T-cell (primary cell): ENCODE measurements around the gene SLC26A1. TPM values are rescaled to one million over a fixed set of nuclear protein-coding genes. Genes with fewer than 3 reads are reported as not detected.

Source experiments
- ATAC-seq, 4 experiments: fragments of 200-7000 bp in 3 of 4; fragments of 150-1000 bp in 1 of 4; cut with Tn5 transposase; replicated peaks in 1 of 4; 1 replicate in 3 of 4; 2 replicates in 1 of 4; pipeline ENCODE4 v1.10.0; 2021; ENCODE audit warnings: moderate library complexity in 3 of 4, mild to moderate bottlenecking in 2 of 4, moderate number of reproducible peaks in 1 of 4
- CTCF ChIA-PET, 2 donors: fragments of 300-600 bp; sonication (Branson Sonifier 250); formaldehyde crosslinking; loops; one replicate each; lab custom pipeline; 2022; ENCODE audit warnings: antibody characterized with exemption in 2 of 2; lab: Charles Lee
- POLR2A ChIA-PET, 2 donors: fragments of 300-600 bp; sonication (Branson Sonifier 250); formaldehyde crosslinking; loops; one replicate each; lab custom pipeline; 2022; ENCODE audit warnings: antibody characterized with exemption in 2 of 2; lab: Charles Lee
- DNase-seq, 35 experiments: peaks; one replicate each; pipeline versions ENCODE4 v3.0.0 to v3.0.0-alpha.2; 2013 to 2023
- H3K27ac ChIP-seq: one replicate; pipeline ENCODE4 v1.5.1; 2013; ENCODE audit warnings: low read length
- H3K27me3 ChIP-seq, 2 experiments: replicated peaks in 1 of 2; 1 replicate in 1 of 2; 2 replicates in 1 of 2; pipeline versions ENCODE4 v1.6.1 to v1.7.0; 2013; ENCODE audit warnings: low read length in 1 of 2, mixed read lengths in 1 of 2; ENCODE audit not compliant: control insufficient read depth in 2 of 2, insufficient read depth in 2 of 2; ENCODE audit errors: extremely low read depth in 1 of 2
- H3K36me3 ChIP-seq, 2 donors: 1 replicate in 1 of 2; 2 replicates in 1 of 2; pipeline versions ENCODE4 v1.6.1 to v1.7.0; 2013; ENCODE audit warnings: low read length in 1 of 2; ENCODE audit not compliant: control insufficient read depth in 2 of 2, insufficient read depth in 1 of 2; ENCODE audit errors: extremely low read depth in 1 of 2
- H3K4me1 ChIP-seq, 2 experiments: 1 replicate in 1 of 2; 2 replicates in 1 of 2; pipeline versions ENCODE4 v1.6.1 to v1.7.0; 2013; ENCODE audit warnings: low read length in 2 of 2, mixed read lengths in 1 of 2; ENCODE audit not compliant: insufficient read depth in 2 of 2, control insufficient read depth in 1 of 2; ENCODE audit errors: extremely low read depth in 1 of 2
- H3K4me3 ChIP-seq, 2 donors: 1 replicate in 1 of 2; 2 replicates in 1 of 2; pipeline versions ENCODE4 v1.5.1 to v1.7.0; 2013; ENCODE audit warnings: mild to moderate bottlenecking in 2 of 2, low read length in 1 of 2, moderate library complexity in 1 of 2; ENCODE audit not compliant: control insufficient read depth in 1 of 2; ENCODE audit errors: extremely low read depth in 1 of 2
- H3K9me3 ChIP-seq: 2 replicates; pipeline ENCODE4 v1.7.0; 2013
- H3K27ac Mint-ChIP-seq, 2 donors: one replicate each; pipeline ENCODE4 v1.8.0; 2020 to 2021; ENCODE audit warnings: mild to moderate bottlenecking in 2 of 2, mixed read lengths in 2 of 2
- H3K27me3 Mint-ChIP-seq, 2 donors: one replicate each; pipeline ENCODE4 v1.8.0; 2021 to 2022; ENCODE audit warnings: mixed read lengths in 2 of 2
- H3K36me3 Mint-ChIP-seq: one replicate; pipeline ENCODE4 v1.8.0; 2021; ENCODE audit warnings: mixed read lengths
- H3K4me1 Mint-ChIP-seq, 3 donors: one replicate each; pipeline ENCODE4 v1.8.0; 2020 to 2022; ENCODE audit warnings: mixed read lengths in 3 of 3, mild to moderate bottlenecking in 1 of 3
- H3K4me3 Mint-ChIP-seq, 3 donors: one replicate each; pipeline ENCODE4 v1.8.0; 2020 to 2022; ENCODE audit warnings: mild to moderate bottlenecking in 3 of 3, mixed read lengths in 3 of 3, moderate library complexity in 3 of 3
- H3K9me3 Mint-ChIP-seq, 3 donors: one replicate each; pipeline ENCODE4 v1.8.0; 2020 to 2022; ENCODE audit warnings: mixed read lengths in 3 of 3
- WGBS: methylation state at CpG from one replicate; pipeline ENCODE4 v1.1.5; 2013; ENCODE audit warnings: missing lambda C conversion rate; ENCODE audit not compliant: insufficient coverage; 5-methylcytosine and 5-hydroxymethylcytosine counted together
- total RNA-seq, 35 experiments: library from RNA in 6 of 35; stranded (reverse) in 6 of 35; fragments of 120-200 nt in 1 of 35; gene quantifications; one replicate each; pipeline versions ENCODE4 v1.2.1 to v1.2.4 and lab custom pipeline; 2013 to 2026

Gene SLC26A1
- total RNA-seq, 5 donors from 2014 or later (not counting 1 experiment from before 2014, with no cell fraction given): 0.16 to 1.5 (median 0.39) TPM; not detected in 1

GRCh38 chr4:1029529-1029928, 36.3 kb upstream of the SLC26A1 start:
- peaks cover 4 to 12% (median 10%) of the 10 kb centered on the region in 3 donors for H3K4me1 Mint-ChIP-seq
- 68% methylated on average over 14 of the region's 17 CpGs for WGBS
- peaks cover 0 to 5% of the 10 kb centered on the region in 2 donors for H3K27me3 Mint-ChIP-seq
- DNase-seq: no peak
- no peak for ATAC-seq
- no peak overlapping the region for H3K27ac Mint-ChIP-seq
- no peak overlapping the region for H3K4me3 ChIP-seq
- no peaks in the 10 kb centered on the region for H3K9me3 ChIP-seq
- peaks cover 5% of the 10 kb centered on the region for H3K36me3 Mint-ChIP-seq
- POLR2A ChIA-PET: no interaction called here
- H3K9me3 Mint-ChIP-seq: no peaks in the 10 kb centered on the region
- H3K36me3 ChIP-seq: peaks cover 0 to 6% of the 10 kb centered on the region in 2 donors
- H3K4me3 Mint-ChIP-seq: no peak overlapping the region
- no peak overlapping the region for H3K27ac ChIP-seq
- CTCF ChIA-PET: no interaction called here
- H3K4me1 ChIP-seq: peaks cover 0 to 7% of the 10 kb centered on the region in 2 experiments
- peaks cover 0 to 52% of the 10 kb centered on the region in 2 experiments for H3K27me3 ChIP-seq

GRCh38 chr4:1028574-1029220, 35.5 kb upstream of the SLC26A1 start:
- H3K9me3 Mint-ChIP-seq: no peaks in the 10 kb centered on the region
- H3K27ac ChIP-seq: no peak overlapping the region
- POLR2A ChIA-PET: no interaction called here
- H3K4me3 Mint-ChIP-seq: no peak overlapping the region
- peaks cover 0 to 45% of the 10 kb centered on the region in 2 experiments for H3K27me3 ChIP-seq
- H3K4me1 ChIP-seq: peaks cover 0 to 7% of the 10 kb centered on the region in 2 experiments
- H3K4me1 Mint-ChIP-seq: peaks cover 4 to 12% (median 10%) of the 10 kb centered on the region in 3 donors
- CTCF ChIA-PET: no interaction called here
- DNase-seq (no peak), ATAC-seq (no peak)
- H3K36me3 Mint-ChIP-seq: peaks cover 5% of the 10 kb centered on the region
- H3K27me3 Mint-ChIP-seq: peaks cover 0 to 2% of the 10 kb centered on the region in 2 donors
- H3K4me3 ChIP-seq: no peak overlapping the region
- peaks cover 0 to 6% of the 10 kb centered on the region in 2 donors for H3K36me3 ChIP-seq
- H3K27ac Mint-ChIP-seq: no peak overlapping the region
- H3K9me3 ChIP-seq: no peaks in the 10 kb centered on the region
- 84% methylated on average over 35 of the region's 36 CpGs for whole genome bisulfite sequencing

- no peaks in the 10 kb centered on the region for H3K9me3 Mint-ChIP-seq
Measured at GRCh38 chr4:1027915-1028238, 34.7 kb upstream of the SLC26A1 start.

GRCh38 chr4:1027219-1027914, 34.2 kb upstream of the SLC26A1 start:
- no peaks in the 10 kb centered on the region for H3K9me3 ChIP-seq
- Mint-ChIP-seq H3K36me3 (peaks cover 5% of the 10 kb centered on the region), H3K27me3 (no peaks in the 10 kb centered on the region), H3K4me3 (no peak overlapping the region), H3K27ac (no peak overlapping the region), H3K9me3 (no peaks in the 10 kb centered on the region), H3K4me1 (peaks cover 4 to 12% (median 10%) of the 10 kb centered on the region in 3 donors)
- WGBS: 91% methylated on average over 21 of the region's 26 CpGs
- ChIA-PET POLR2A (no interaction called here), CTCF (no interaction called here)
- peaks cover 0 to 32% of the 10 kb centered on the region in 2 experiments for H3K27me3 ChIP-seq
- H3K27ac ChIP-seq: no peak overlapping the region
- H3K4me1 ChIP-seq: peaks cover 0 to 7% of the 10 kb centered on the region in 2 experiments
- H3K4me3 ChIP-seq: no peak overlapping the region
- ATAC-seq: no peak
- peaks cover 0 to 6% of the 10 kb centered on the region in 2 donors for H3K36me3 ChIP-seq
- DNase-seq: no peak

More at GRCh38 chr4:1027915-1028238, 34.7 kb upstream of the SLC26A1 start:
- H3K27ac ChIP-seq: no peak overlapping the region
- WGBS: 74% methylated on average over 9 of the region's 9 CpGs
- H3K9me3 ChIP-seq: no peaks in the 10 kb centered on the region
- Mint-ChIP-seq H3K27me3 (peaks cover 0 to 2% of the 10 kb centered on the region in 2 donors), H3K4me1 (peaks cover 4 to 12% (median 10%) of the 10 kb centered on the region in 3 donors), H3K4me3 (no peak overlapping the region), H3K36me3 (peaks cover 5% of the 10 kb centered on the region), H3K27ac (no peak overlapping the region)
- CTCF ChIA-PET: no interaction called here
- no peak overlapping the region for H3K4me3 ChIP-seq
- DNase-seq (no peak), ATAC-seq (no peak)
- POLR2A ChIA-PET: no interaction called here
- peaks cover 0 to 7% of the 10 kb centered on the region in 2 experiments for H3K4me1 ChIP-seq
- peaks cover 0 to 6% of the 10 kb centered on the region in 2 donors for H3K36me3 ChIP-seq
- H3K27me3 ChIP-seq: peaks cover 0 to 37% of the 10 kb centered on the region in 2 experiments

GRCh38 chr4:1026115-1026514, 32.9 kb upstream of the SLC26A1 start:
- peaks cover 5% of the 10 kb centered on the region for H3K36me3 Mint-ChIP-seq

GRCh38 chr4:1024882-1025545, 31.8 kb upstream of the SLC26A1 start:
- no peak overlapping the region for H3K27ac Mint-ChIP-seq
- 97% methylated on average over 18 of the region's 32 CpGs for WGBS

More at GRCh38 chr4:1026115-1026514, 32.9 kb upstream of the SLC26A1 start:
- Histone ChIP-seq H3K27me3 (peaks cover 0 to 20% of the 10 kb centered on the region in 2 experiments), H3K36me3 (peaks cover 0 to 6% of the 10 kb centered on the region in 2 donors), H3K9me3 (no peaks in the 10 kb centered on the region), H3K4me3 (no peak overlapping the region), H3K27ac (no peak overlapping the region), H3K4me1 (peaks cover 0 to 10% of the 10 kb centered on the region in 2 experiments)
- no peaks in the 10 kb centered on the region for H3K27me3 Mint-ChIP-seq
- peaks cover 4 to 13% (median 10%) of the 10 kb centered on the region in 3 donors for H3K4me1 Mint-ChIP-seq
- peak in 14 of 35 experiments; percentile 8 to 60 (median 21) for DNase-seq
- H3K27ac Mint-ChIP-seq: no peak overlapping the region
- no peak overlapping the region for H3K4me3 Mint-ChIP-seq
- H3K9me3 Mint-ChIP-seq: no peaks in the 10 kb centered on the region
- ChIA-PET CTCF (no interaction called here), POLR2A (no interaction called here)
- peak in 3 of 4 experiments; percentile 28 to 76 (median 44) for ATAC-seq
- 70% methylated on average over 8 of the region's 17 CpGs for WGBS

More at GRCh38 chr4:1024882-1025545, 31.8 kb upstream of the SLC26A1 start:
- ATAC-seq (no peak), DNase-seq (no peak)
- Mint-ChIP-seq H3K27me3 (no peaks in the 10 kb centered on the region), H3K9me3 (no peaks in the 10 kb centered on the region), H3K4me1 (peaks cover 6 to 16% (median 12%) of the 10 kb centered on the region in 3 donors), H3K36me3 (peaks cover 5% of the 10 kb centered on the region), H3K4me3 (no peak overlapping the region)
- POLR2A ChIA-PET: no interaction called here
- H3K36me3 ChIP-seq: peaks cover 0 to 6% of the 10 kb centered on the region in 2 donors
- CTCF ChIA-PET: no interaction called here
- H3K27me3 ChIP-seq: peaks cover 0 to 9% of the 10 kb centered on the region in 2 experiments
- no peaks in the 10 kb centered on the region for H3K9me3 ChIP-seq
- peaks cover 0 to 13% of the 10 kb centered on the region in 2 experiments for H3K4me1 ChIP-seq
- H3K27ac ChIP-seq: no peak overlapping the region
- H3K4me3 ChIP-seq: no peak overlapping the region
